ENCODE results near the gene TRAPPC3L. TPM values are rescaled to one million over a fixed set of nuclear protein-coding genes. Genes with fewer than 3 reads are reported as not detected.

TRAPPC3L gene
- total and polyA plus RNA-seq, 2 of the 8 experiments (the other 6 are each of a cell fraction or from before 2014, with no cell fraction given): not detected

DNA sequence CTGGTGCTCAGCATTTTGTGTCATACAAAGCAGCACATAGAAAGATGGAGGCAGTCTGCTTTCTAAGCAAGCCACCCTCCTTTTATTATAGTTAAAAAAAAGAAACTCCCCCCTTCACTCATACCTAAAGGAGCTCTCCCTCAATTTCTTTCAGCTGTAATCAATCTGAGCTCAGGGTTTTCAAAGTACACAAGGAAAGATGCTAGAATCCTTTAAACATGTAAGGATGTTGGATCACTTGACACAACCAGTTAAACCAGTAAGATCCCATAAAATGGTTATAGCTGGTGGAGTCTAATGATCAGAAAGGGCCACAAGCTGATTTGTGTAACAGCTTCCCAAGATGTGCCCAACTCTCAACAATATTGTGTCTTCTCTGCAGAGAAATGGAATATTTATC lies 8.0 kb upstream of the TRAPPC3L start, which contains the start of gene CALHM4:
TSS of gene CALHM4 (plus strand) at position 301 of the 400 bp plus-strand sequence. CDS start at position 344, 43 bp downstream.
- no peak within 1 kb of the TSS for H3K27ac ChIP-seq (ENCODE audit: low read depth, low read length)
- no peaks in the 10 kb centered on the region for H3K4me1 ChIP-seq (replicated peaks in 1 of 4; ENCODE audit: control insufficient read depth in 3 of 4, insufficient read depth in 4 of 4, low read length in 3 of 4)
- H2BK15ac ChIP-seq (ENCODE audit: low read length): no peak within 1 kb of the TSS
- H2BK20ac ChIP-seq (ENCODE audit: low read length): no peak within 1 kb of the TSS
- no peak within 1 kb of the TSS; the same call in 1 of the 2 replicates for H2AFZ ChIP-seq (ENCODE audit: low read length)
- H3K14ac ChIP-seq (ENCODE audit: insufficient read length): no peak within 1 kb of the TSS
- H3K9ac ChIP-seq (replicated peaks in 1 of 4; ENCODE audit: extremely low read depth in 1 of 4, low read depth in 3 of 4, low read length in 3 of 4): no peak within 1 kb of the TSS
- no peak within 1 kb of the TSS for H3K18ac ChIP-seq (ENCODE audit: extremely low read depth, low read length)
- no peak within 1 kb of the TSS for H4K5ac ChIP-seq (ENCODE audit: insufficient read length, low read depth, low read length)
- H2BK12ac ChIP-seq (ENCODE audit: low read depth, low read length): no peak within 1 kb of the TSS
- H3K27me3 ChIP-seq (replicated peaks in 1 of 4; ENCODE audit: control insufficient read depth in 3 of 4, extremely low read depth in 1 of 4, insufficient read depth in 3 of 4, low read length in 3 of 4): no peaks in the 10 kb centered on the region
- H3K4me2 ChIP-seq (ENCODE audit: insufficient read depth in 1 of 2, low read depth in 2 of 2, low read length in 2 of 2): no peak within 1 kb of the TSS
- ChIA-PET POLR2A (ENCODE audit: partially characterized antibody) (interaction anchor here (1.5 kb wide), 1 partner anchor 17 kb away, joined by 4 read pairs; the partner anchor contains the start of gene RWDD1), CTCF (ENCODE audit: partially characterized antibody) (interaction anchor here (0.6 to 3.6 kb wide), 12 partner anchors 10 to 285 kb away, joined by 3 to 27 read pairs (median 4); partner anchors contain the start of gene RWDD1)
- no peak within 1 kb of the TSS for H2BK5ac ChIP-seq (ENCODE audit: low read depth, low read length)
- no peak within 1 kb of the TSS for H4K91ac ChIP-seq (replicated peaks; ENCODE audit: insufficient read length, low read length)
- FAIRE-seq: no peak
- no peak within 1 kb of the TSS for H2AK5ac ChIP-seq (ENCODE audit: low read depth, low read length)
- H3K36me3 ChIP-seq (ENCODE audit: control insufficient read depth in 2 of 4, insufficient read depth in 4 of 4, low read length in 3 of 4): no peaks in the 10 kb centered on the region
- no peak for DNase-seq (ENCODE audit: low read depth in 1 of 2, low spot score in 2 of 2)
- no peak within 1 kb of the TSS for H4K8ac ChIP-seq (ENCODE audit: extremely low read depth, insufficient read depth, low read length)
- no peaks in the 10 kb centered on the region for H3K9me3 ChIP-seq (ENCODE audit: insufficient read depth in 2 of 2, low read depth in 1 of 2, low read length in 1 of 2)
- H3K4ac ChIP-seq (replicated peaks; ENCODE audit: insufficient read length, low read depth, low read length): no peak within 1 kb of the TSS
- no peak within 1 kb of the TSS for H3K23ac ChIP-seq (ENCODE audit: insufficient read length)
- TF ChIP-seq KDM4A (IDR thresholded peaks at IDR 0.05; ENCODE audit: low read depth, low read length, severe bottlenecking) (no peak), JUND (IDR thresholded peaks at IDR 0.05; ENCODE audit: low read length) (no peak), SP1 (IDR thresholded peaks at IDR 0.05; ENCODE audit: low read depth, low read length) (no peak)
- no peak within 1 kb of the TSS for H2BK120ac ChIP-seq (replicated peaks; ENCODE audit: low read depth, low read length)
- H3K4me3 ChIP-seq (ENCODE audit: extremely low read depth in 1 of 4, insufficient read depth in 2 of 4, low read depth in 3 of 4, low read length in 4 of 4): no peak within 1 kb of the TSS
- no peaks in the 10 kb centered on the region for H4K20me1 ChIP-seq (replicated peaks in 1 of 2; ENCODE audit: control insufficient read depth in 1 of 2, insufficient read depth in 2 of 2, low read length in 2 of 2)
- H3K79me2 ChIP-seq (ENCODE audit: control insufficient read depth in 1 of 2, insufficient read depth in 2 of 2, low read length in 2 of 2): no peaks in the 10 kb centered on the region
- H3K56ac ChIP-seq (replicated peaks; ENCODE audit: insufficient read length, low read depth, low read length): no peak within 1 kb of the TSS
- H3K23me2 ChIP-seq (ENCODE audit: low read depth, low read length): no peaks in the 10 kb centered on the region
- H3K79me1 ChIP-seq (ENCODE audit: low read depth, low read length): no peaks in the 10 kb centered on the region

All from H1 (cell line).